ENCODE data around the gene CCDC32.

The CCDC32 gene

GRCh38 chr15:40511472-40512133, 53.2 kb downstream of the CCDC32 start:
- no peak for DNase-seq

GRCh38 chr15:40511093-40511471, 53.8 kb downstream of the CCDC32 start:
- no peak for DNase-seq

- no peak for DNase-seq
Measured at GRCh38 chr15:40510201-40510600, 54.6 kb downstream of the CCDC32 start.

GRCh38 chr15:40508216-40508615, 56.6 kb downstream of the CCDC32 start:
- no peak for DNase-seq

- peak; percentile 35 for DNase-seq
Measured at GRCh38 chr15:40506964-40507571, 57.8 kb downstream of the CCDC32 start.

All from KG1 (cell line).